AG04450 (cell line): Measurements from ENCODE around the gene PDILT. TPM values are rescaled to one million over a fixed set of nuclear protein-coding genes. Genes with fewer than 3 reads are reported as not detected.
"Not testable (repeated sequence)": the region's sequence is repeated elsewhere in the genome, so short reads cannot be mapped to it uniquely, and the experiment has no call there.

Source experiments
- CTCF ChIA-PET: fragments of 300-600, 350-600 bp; formaldehyde crosslinking; extraction: SDS; loops from one replicate; lab custom pipeline; 2022; ENCODE audit warnings: antibody characterized with exemption, inconsistent platforms; lab: Charles Lee
- POLR2A ChIA-PET: fragments of 350-600 bp; formaldehyde crosslinking; extraction: SDS; loops from one replicate; lab custom pipeline; 2021; ENCODE audit warnings: antibody characterized with exemption, inconsistent platforms; lab: Yijun Ruan, JAX
- DNase-seq: peaks from one replicate; pipeline ENCODE4 v3.0.0-alpha.2; 2011; ENCODE audit warnings: low read depth, low spot score
- H3K27ac ChIP-seq: one replicate; pipeline ENCODE4 v1.5.1; 2012; ENCODE audit warnings: low read depth, low read length, control low read depth
- H3K27me3 ChIP-seq: one replicate; pipeline ENCODE4 v1.6.0; 2012; ENCODE audit warnings: low read length; ENCODE audit not compliant: control insufficient read depth, insufficient read depth
- H3K4me3 ChIP-seq: 2 replicates; pipeline ENCODE4 v1.5.1; 2011; ENCODE audit warnings: mild to moderate bottlenecking, low read depth, low read length, control low read depth
- H3K9me3 ChIP-seq: 2 replicates; pipeline ENCODE4 v1.5.1; 2012; ENCODE audit warnings: low read length; ENCODE audit not compliant: control insufficient read depth, insufficient read depth
- CTCF ChIP-seq: IDR thresholded peaks from 2 replicates; pipeline ENCODE4 v1.5.1; 2011; ENCODE audit warnings: low read depth, low read length, control low read depth, inconsistent platforms
- polyA minus RNA-seq: library from RNA; depleted of rRNA, polyadenylated mRNA; stranded (reverse); fragments of >200 nt; gene quantifications from 2 replicates; pipeline ENCODE4 v1.2.3, GENCODE V29; 2011; rRNA and poly(A)+ RNA removed
- polyA plus RNA-seq: library from polyadenylated mRNA; depleted of rRNA; stranded (reverse); fragments of >200 nt; gene quantifications from 2 replicates; pipeline ENCODE4 v1.2.3, GENCODE V29; 2011; rRNA removed

Gene PDILT
- polyA plus RNA-seq (not detected in 2 replicates), polyA minus RNA-seq (not detected in 2 replicates)

- no peak for TF ChIP-seq CTCF
- H3K27me3 ChIP-seq = no peaks in the 10 kb centered on the region
- ChIA-PET CTCF (interaction anchor here (0.5 kb wide), 1 partner anchor 19 kb away, joined by 5 read pairs; no protein-coding TSS in a partner anchor), POLR2A (no interaction called here)
- peaks cover 28% of the 10 kb centered on the region for H3K9me3 ChIP-seq
- no peak within 1 kb of the TSS for H3K27ac ChIP-seq
- no peak for DNase-seq
- no peak within 1 kb of the TSS for H3K4me3 ChIP-seq
These were observed at the start of gene PDILT for GRCh38 chr16:20404637-20405036. PDILT (minus strand) TSS chr16:20404737; CDS start chr16:20399300, 5,437 bp downstream.

- POLR2A ChIA-PET, CTCF ChIA-PET, DNase-seq, H3K27me3 ChIP-seq, H3K9me3 ChIP-seq, H3K4me3 ChIP-seq, H3K27ac ChIP-seq: not testable (repeated sequence)
These were observed 49.1 kb upstream of the PDILT start for GRCh38 chr16:20453633-20454032.

GRCh38 chr16:20451364-20451763 lies 46.8 kb upstream of the PDILT start, which contains the start of gene ACSM2A:
ACSM2A (plus strand) TSS chr16:20451521; CDS start chr16:20460115, 8,594 bp downstream.
- DNase-seq, H3K27me3 ChIP-seq, POLR2A ChIA-PET, H3K9me3 ChIP-seq, CTCF ChIA-PET, H3K27ac ChIP-seq, H3K4me3 ChIP-seq: not testable (repeated sequence)

- POLR2A ChIA-PET, H3K27me3 ChIP-seq, DNase-seq, H3K27ac ChIP-seq, CTCF ChIA-PET, H3K4me3 ChIP-seq, H3K9me3 ChIP-seq: not testable (repeated sequence)
These were observed 42.3 kb upstream of the PDILT start for GRCh38 chr16:20446652-20447393.

GRCh38 chr16:20441859-20442258 lies 37.3 kb upstream of the PDILT start:
- DNase-seq, H3K27ac ChIP-seq, H3K4me3 ChIP-seq, CTCF ChIA-PET, H3K9me3 ChIP-seq, POLR2A ChIA-PET, H3K27me3 ChIP-seq: not testable (repeated sequence)

- no peak overlapping the region for H3K27ac ChIP-seq
These were observed 36.7 kb upstream of the PDILT start for GRCh38 chr16:20441191-20441590.

GRCh38 chr16:20440731-20441130 lies 36.2 kb upstream of the PDILT start:
- CTCF ChIA-PET, H3K9me3 ChIP-seq, DNase-seq, POLR2A ChIA-PET, H3K4me3 ChIP-seq, H3K27ac ChIP-seq, H3K27me3 ChIP-seq: not testable (repeated sequence)

More at GRCh38 chr16:20441191-20441590, 36.7 kb upstream of the PDILT start:
- TF ChIP-seq CTCF = no peak
- H3K9me3 ChIP-seq = no peaks in the 10 kb centered on the region; the same call in 1 of the 2 replicates
- POLR2A ChIA-PET = no interaction called here
- CTCF ChIA-PET = no interaction called here
- H3K4me3 ChIP-seq = no peak overlapping the region
- DNase-seq = no peak
- H3K27me3 ChIP-seq = no peaks in the 10 kb centered on the region

GRCh38 chr16:20439820-20440231 lies 35.3 kb upstream of the PDILT start:
- DNase-seq, H3K9me3 ChIP-seq, H3K27me3 ChIP-seq, H3K27ac ChIP-seq, H3K4me3 ChIP-seq, CTCF ChIA-PET, POLR2A ChIA-PET: not testable (repeated sequence)

- CTCF ChIA-PET, POLR2A ChIA-PET, H3K27ac ChIP-seq, H3K9me3 ChIP-seq, DNase-seq, H3K27me3 ChIP-seq, H3K4me3 ChIP-seq: not testable (repeated sequence)
These were observed 34.4 kb upstream of the PDILT start for GRCh38 chr16:20438950-20439349.
